HFF-Myc (cell line): ENCODE results near the gene SCD.
A peak's percentile ranks its signal among the peaks of the same experiment; 100 is the strongest.
"Not testable (repeated sequence)": the region's sequence is repeated elsewhere in the genome, so short reads cannot be mapped to it uniquely, and the experiment has no call there.

Experiments
- DNase-seq: peaks from one replicate; pipeline ENCODE4 v3.0.0-alpha.2; 2011; ENCODE audit warnings: low read depth; ENCODE audit errors: extremely low read depth
- H3K4me3 ChIP-seq: replicated peaks from 2 replicates; pipeline ENCODE4 v1.5.1; 2011; ENCODE audit warnings: low read depth, mild to moderate bottlenecking, control low read depth, low read length
- CTCF ChIP-seq: IDR thresholded peaks from 2 replicates; pipeline ENCODE4 v1.5.1; 2012; ENCODE audit warnings: mild to moderate bottlenecking, low read depth, low read length, control low read depth; ENCODE audit errors: missing control alignments

Gene SCD

GRCh38 chr10:100370714-100371481 lies 23.9 kb downstream of the SCD start:
- H3K4me3 ChIP-seq, result no peak overlapping the region
- no peak for TF ChIP-seq CTCF
- no peak for DNase-seq

GRCh38 chr10:100371482-100372027 lies 24.5 kb downstream of the SCD start:
- no peak for TF ChIP-seq CTCF
- H3K4me3 ChIP-seq, result no peak overlapping the region
- no peak for DNase-seq

- peak overlapping the region; percentile 51 for H3K4me3 ChIP-seq
- no peak for TF ChIP-seq CTCF
- DNase-seq, result no peak
These were observed 25.6 kb downstream of the SCD start for GRCh38 chr10:100372415-100373297.

- H3K4me3 ChIP-seq, result peak overlapping the region; percentile 51
- TF ChIP-seq CTCF, result no peak
- peak; percentile 96 for DNase-seq
These were observed 26.5 kb downstream of the SCD start for GRCh38 chr10:100373298-100374199.

GRCh38 chr10:100374200-100374655 lies 27.2 kb downstream of the SCD start:
- peak overlapping the region; percentile 51 for H3K4me3 ChIP-seq
- no peak for DNase-seq
- TF ChIP-seq CTCF, result no peak

GRCh38 chr10:100374677-100375353 lies 27.8 kb downstream of the SCD start:
- DNase-seq, result not testable (repeated sequence)
- H3K4me3 ChIP-seq, result peak overlapping the region; percentile 51

GRCh38 chr10:100376656-100377055 lies 29.6 kb downstream of the SCD start:
- H3K4me3 ChIP-seq, DNase-seq: not testable (repeated sequence)
